ENCODE data around the gene ASB15.
"Not testable (repeated sequence)": the region's sequence is repeated elsewhere in the genome, so short reads cannot be mapped to it uniquely, and the experiment has no call there.

The ASB15 gene

DNA sequence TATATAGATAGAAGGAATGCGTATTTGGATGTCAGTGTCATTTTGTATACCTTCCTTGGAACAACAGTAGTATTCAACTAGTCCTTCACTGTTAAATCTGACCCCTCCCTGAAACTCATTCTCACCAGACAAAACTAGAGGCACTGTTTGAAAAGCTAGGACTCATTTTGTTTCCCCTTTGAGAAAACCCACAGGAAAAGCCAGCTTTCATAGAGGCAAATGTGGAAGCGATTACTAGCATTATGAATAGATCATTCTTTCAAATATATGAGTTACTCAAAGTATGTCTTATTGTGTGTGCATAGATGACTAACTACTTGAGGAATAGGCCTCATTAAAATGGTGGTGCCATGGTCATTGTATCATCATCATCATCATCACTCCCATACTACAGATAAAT lies 1.9 kb upstream of the ASB15 start:
- DNase-seq, result no peak

DNA sequence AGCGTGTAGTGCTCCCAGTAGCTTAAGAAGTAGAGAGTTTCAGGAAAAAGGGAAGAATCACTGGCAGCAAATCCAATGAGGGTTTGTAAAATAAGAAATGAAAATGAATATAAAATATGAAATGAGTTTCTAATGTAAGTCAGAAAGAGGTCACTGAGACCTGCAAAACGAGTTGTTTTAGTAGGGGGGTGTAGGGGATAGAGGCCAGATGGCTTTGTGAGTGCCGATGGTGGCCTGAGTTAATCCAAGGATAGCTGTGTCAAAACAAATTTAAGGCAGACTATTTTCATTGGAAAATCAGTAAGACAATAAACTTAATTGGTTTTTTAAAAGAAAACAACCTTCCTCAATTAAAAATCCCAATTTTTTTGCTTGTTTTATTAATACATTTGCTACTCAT lies 745 bp upstream of the ASB15 start:
- DNase-seq, result no peak

DNA sequence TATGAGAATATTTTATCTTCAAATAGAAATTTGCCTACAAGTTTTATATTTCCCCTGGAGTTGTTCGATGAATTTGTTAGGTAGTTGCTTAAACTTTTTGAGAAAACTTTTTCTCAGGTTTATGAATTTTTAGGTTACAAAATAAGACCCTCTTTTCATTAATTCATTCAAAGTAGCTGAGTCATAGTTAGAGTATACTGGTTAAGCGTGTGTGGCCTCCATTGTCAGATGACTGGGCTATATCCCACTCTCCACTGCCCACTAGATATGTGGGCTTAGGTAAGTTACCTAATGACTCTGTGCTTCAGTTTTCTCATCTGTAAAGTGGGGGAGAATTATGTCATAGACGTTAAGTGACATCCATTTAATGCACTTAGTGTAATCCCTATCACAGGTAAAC lies 1.0 kb downstream of the ASB15 start:
- no peak for DNase-seq

DNA sequence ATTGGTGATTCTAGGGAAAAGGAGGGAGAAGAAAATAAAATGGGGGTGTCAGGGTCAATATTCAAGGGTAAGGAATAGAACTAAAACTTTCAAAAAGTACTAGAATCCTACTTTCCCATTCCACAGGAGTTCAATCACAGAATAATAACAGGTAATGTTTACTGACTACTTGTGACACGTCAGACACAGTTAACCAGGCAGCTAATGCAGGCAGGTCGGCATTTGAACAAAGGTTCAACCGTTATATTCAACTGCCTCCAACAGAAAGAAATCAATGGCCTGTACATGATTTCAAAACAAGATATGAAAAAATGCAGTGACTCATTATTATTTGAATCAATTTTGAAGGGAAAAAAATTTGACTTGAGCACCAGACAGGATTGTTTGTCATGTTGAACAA lies 3.1 kb downstream of the ASB15 start:
- DNase-seq, result no peak

DNA sequence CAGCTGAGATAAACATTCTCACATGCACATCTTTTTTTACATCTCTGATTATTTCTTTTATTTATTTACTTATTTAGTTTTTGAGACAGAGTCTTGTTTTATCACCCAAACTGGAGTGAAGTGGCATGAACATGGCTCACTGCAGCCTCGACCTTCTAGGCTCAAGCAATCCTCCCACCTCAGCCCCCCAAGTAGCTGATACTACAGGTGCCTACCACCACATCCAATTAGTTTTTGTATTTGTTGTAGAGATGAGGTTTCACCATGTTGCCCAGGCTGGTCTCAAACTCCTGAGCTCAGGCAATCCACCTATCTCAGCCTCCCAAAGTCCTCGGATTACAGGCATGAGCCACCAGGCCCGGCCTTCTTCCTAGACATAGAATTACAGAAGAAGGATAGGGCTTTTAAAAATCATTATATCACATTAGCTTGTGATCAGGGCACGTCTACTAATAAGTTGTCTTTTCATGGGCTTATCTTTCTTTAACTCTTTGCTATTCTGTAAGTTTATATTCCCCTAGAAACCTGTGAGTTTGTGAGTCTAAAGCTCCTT lies 5.9 kb downstream of the ASB15 start:
- DNase-seq, result no peak

DNA sequence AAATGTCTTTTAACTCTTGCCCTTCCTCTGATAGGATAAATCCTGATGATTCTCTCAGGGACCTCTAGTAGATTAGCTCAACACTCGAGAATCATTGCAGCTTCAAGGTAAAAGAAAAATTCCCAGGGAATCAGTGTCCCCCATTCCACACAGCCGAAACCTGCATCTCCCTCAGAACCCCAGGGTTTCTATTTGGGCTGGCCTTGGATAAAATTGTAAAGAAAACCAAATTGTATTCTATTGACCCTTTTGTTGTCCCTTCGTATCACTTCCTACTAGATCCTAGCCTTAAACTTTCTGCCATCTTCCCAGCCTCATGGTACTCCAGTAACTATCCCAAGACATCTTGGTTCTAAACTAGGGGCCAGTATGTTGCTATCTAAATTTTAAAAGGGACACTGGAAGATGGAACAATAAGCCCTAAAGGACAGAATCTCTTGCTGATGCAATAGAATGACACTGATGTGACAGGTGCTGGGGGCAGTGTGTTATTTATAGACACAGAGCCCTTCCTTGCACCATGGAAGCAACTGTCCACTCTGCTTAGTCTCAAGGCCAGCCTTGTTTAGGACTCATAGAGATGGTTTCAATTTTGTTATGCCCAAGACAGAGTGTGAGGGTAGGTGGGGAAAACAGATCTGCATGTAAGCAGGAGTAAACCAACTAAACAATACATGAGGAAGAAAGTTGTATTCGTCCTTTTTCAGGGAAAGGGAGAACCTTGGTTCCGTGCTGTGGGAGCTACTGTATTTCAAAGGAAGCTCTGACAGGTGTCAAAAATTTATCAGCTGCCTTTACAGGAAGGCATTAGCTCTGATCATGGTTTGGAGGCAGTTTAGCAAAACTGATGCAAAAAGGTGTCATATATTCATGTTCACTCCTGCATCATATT lies 7.6 kb downstream of the ASB15 start:
- DNase-seq, result no peak

DNA sequence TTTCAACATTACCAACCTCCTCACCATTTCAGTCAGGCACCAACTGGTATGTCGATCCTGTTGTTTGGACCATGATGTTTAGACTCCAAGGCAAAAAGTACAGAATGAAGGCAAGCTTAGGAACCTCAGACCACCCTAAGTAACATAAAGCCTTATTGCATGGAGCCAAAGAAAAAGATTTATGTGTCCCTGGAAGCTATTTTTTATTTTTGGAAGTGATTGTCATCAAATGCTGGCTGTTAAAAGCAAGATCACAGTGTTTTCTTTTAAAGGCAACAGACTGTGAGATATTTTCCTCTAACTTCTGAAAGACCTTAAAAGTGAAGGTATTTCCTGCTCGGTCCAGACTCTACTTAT lies 8.2 kb downstream of the ASB15 start:
- DNase-seq, result no peak

DNA sequence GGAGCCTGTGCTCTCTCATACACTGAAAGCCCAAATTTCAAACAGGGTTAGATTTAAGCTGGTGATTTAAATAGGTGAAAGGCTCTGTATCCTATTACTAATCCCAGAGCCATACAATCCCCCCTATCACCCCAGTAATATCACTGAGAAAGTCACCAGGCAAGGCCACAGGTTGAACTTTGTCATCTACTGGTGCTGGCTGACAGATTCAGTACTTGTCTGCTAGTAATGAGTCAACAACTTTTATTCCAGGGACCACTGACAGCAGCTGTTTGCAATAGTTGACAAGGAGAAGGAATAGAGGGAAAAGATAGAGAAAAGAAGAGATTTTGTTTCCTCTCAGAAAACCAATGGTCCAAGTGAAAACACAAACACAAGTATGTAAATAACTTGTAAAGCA lies 10.4 kb downstream of the ASB15 start:
- DNase-seq, result no peak

DNA sequence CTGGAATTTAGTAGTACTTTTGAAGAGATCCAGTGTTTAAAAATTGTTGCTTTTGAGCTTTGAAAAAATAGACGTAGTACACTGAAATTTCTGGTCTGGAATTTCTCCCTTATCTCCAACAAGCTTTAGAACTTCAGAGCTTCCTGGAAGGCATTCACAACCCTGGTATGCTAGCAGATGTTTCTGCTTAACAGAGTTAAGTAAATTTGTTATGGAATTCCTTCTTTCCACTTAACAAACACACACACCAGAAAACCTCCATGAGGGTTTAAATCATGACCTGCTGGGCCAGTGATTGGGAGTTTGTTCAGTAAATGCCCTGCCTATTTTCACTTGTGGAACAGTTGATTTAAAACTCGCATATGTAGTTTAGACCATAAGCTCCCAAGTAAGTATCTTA lies 13.7 kb downstream of the ASB15 start:
- DNase-seq, result no peak

DNA sequence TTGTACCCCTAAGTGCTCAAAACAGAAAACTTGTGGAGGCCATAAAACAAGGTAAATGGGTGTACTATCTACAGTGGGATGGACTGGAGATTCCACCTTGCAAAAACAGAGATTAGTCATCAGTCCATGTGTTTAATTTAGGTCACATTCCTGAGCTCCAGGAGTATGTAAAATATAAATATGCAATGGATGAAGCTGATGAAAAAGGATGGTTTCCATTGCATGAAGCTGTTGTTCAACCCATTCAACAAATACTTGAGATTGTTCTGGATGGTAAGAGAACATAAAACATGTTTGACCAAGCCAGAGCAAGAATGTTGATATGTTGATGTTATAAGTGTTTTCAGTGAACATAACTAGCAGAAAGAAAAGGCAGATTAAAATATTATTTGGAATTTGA lies 14.6 kb downstream of the ASB15 start:
- no peak for DNase-seq

DNA sequence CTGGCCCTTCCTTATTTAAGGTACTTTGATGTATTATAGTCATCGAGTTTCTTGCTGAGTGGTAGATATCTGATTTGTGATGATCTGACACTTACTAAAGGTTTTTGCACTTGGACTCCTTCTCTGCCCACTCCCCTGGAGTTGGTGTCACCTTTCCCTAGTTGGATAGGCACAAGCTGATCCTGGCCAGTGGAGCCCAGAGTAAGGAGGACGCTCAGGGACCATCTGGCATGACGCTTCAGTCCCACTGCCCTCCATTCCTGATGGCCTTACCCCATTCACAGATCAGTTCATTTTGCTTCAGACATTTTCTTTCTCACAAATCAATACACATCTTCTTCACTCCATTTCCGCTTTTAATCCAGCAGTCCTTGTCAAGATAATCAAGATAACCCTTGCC lies 20.1 kb downstream of the ASB15 start:
- DNase-seq, result no peak

DNA sequence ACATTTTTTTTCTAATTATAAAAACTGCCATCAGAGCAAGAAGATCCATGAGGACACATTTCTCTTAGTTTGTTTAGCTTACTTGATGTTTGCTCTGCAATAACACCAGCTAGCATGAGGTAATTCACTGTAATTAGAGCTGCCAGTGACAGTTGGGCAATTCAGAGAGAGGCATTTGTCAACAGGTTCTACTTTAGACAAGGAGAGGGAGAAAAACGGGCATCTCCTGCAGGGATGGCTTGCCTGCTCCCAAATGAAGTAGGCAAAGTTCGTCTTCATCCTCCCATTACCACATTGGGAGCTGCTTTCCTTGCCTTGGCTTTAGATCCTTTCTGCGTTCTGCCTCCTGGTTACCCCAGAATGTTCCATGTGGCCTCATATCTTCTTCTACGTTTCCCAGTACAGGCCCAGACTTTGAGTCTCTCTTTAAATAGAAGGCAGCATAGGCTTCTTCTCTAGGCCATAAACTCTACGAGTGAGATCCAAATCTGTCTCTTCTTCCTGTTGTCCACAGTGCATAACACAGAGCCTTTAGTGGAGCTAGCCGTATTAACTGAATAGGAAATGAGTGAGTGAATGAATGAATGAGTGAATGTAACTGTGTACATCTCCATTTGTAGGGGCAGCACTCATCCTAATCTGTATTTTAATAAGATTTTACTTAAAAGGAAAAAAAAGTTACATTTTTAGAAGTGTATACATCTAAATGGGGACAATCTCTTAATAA lies 21.2 kb downstream of the ASB15 start:
- DNase-seq, result peak; percentile 88

DNA sequence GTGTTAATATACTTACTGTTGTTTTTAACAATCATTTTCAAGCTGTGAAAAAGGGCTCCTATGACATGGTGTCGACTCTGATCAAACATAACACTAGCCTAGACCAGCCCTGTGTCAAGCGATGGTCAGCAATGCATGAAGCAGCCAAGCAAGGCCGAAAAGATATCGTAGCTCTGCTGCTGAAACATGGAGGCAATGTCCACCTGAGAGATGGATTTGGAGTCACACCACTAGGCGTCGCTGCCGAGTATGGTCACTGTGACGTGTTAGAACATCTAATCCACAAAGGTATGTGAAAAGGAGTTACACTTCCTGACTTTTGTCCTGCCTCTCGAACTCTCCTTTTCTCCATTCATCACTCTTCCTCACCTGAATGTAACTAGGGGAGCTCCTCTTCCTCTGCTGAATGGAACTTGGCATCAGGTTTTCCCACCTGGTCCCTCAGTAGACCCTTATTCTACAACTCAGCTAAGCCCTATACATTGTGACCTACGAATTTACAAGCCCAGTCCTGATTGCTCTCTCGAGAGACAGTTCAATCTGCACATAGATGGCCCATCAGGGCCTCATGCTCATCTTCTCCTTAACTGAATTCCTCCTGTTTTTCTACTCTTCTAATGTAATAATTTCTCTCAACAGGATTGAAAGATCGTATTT lies 23.0 kb downstream of the ASB15 start:
- DNase-seq, result no peak

DNA sequence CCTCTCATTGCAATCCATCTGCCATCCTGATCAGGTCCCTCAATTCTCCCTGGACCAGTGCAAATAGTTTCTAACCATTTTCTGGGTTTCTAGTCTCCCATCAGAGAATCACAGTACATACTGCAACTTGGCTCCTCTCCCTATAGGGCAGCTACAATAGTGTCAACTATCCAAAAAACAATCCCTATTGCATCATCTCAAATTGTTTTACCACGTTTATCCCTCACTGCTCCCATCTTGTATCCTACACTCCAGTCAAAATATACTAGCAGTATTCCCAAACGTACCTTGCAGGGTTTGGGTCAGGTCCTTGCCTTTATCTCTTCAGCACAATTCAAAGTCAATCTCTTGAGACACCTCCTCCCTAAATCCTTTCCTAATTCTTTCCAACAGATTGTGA lies 23.6 kb downstream of the ASB15 start:
- DNase-seq, result no peak

DNA sequence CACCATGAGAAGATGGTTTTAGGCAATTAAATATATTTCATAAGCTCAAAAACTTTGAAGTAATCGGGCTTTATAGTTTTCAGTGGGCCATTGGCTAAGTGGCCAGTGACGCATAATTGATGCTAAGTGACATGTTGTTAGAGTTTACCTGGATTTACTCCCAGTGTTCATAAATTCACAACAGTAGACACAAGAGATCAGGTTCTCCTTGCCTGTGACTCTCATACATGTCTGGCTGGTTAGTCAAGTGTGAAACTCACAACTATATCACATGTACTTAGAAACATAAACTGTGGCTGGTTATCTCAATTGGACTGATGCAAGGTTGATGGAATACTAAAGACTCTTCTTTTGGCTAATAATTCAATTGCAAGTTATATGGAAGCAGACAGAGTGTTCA lies 26.2 kb downstream of the ASB15 start:
- DNase-seq, result peak; percentile 4

DNA sequence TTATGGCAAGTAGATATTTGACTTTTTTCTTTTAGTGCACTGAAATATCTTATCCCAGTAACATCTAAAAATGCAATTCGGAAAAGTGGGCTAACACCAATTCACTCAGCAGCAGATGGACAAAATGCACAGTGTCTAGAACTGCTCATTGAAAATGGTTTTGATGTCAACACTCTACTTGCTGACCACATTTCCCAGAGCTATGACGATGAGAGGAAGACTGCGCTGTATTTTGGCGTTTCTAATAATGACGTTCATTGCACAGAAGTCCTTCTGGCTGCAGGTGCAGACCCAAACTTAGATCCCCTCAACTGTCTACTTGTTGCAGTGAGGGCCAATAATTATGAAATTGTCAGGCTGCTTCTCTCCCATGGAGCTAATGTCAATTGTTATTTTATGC lies 27.2 kb downstream of the ASB15 start:
- DNase-seq, result no peak

DNA sequence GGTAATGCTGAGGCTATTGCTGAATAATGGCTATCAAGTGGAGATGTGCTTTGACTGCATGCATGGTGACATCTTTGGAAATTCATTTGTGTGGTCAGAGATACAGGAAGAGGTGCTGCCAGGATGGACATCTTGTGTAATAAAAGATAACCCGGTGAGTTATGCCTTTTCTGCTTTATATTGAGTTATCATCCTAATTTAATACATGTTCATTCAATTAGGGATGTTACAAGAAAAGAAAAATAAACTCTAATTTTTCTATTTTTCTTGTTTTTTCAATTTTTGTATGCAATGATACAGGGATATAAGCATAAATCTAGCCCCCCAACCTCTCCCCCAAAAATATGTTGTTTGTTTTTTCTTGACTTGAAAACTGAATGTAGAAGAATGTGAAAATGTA lies 27.7 kb downstream of the ASB15 start:
- no peak for DNase-seq

DNA sequence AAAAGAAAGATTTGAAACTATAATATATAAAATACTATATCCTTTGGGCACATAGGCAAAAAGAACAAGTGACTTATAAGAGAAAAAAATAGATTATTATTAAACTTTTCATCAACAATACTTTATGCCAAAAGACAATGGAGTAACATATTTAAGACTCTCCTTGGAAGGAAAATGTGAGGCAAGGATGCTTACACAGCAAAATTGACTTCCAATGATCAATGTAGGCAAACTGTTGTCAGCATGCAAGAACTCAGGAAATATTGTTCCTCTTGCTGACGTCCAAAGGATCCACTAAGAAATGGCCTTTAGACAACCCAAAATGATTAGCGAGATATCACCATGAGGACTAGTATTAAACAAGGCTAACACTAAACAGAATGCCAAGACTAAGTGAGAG lies 31.2 kb downstream of the ASB15 start:
- no peak for DNase-seq

DNA sequence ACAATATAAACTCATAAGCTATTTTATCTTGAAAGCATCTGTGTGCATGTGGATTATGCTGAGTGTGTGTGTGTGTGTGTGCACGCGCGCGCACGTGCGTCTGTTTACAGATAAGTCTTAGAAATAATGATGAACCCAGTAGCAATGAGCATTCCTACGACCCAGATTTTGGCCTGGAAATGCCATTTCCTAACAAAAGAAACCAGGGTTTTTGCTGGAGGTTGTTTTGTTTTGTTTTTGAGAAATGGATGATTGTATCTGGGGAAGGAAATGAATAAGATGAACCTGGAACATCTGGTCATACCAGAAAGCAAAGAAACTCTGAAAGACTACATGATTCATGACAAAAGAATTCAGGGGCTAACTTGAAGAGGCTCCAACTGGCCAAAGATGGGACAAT lies 31.9 kb downstream of the ASB15 start:
- no peak for DNase-seq

DNA sequence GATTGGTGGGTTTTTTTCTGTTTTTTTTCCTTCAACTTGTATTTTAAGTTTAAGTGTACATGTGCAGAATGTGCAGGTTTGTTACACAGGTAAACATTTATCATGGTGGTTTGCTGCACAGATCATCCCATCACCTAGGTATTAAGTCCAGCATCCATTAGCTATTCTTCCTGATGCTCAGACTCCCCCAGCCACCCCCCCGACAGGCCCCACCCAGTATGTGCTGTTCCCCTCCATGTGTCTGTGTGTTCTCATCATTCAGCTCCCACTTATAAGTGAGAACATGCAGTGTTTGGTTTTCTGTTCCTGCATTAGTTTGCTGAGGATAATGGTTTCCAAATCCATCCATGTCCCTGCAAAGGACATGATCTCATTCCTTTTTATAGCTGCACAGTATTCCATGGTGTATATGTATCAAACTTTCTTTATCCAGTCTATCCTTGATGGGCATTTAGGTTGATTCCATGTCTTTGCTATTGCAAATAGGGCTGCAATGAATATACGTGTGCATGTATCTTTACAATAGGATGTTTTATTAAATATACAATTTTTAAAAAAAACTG lies 32.5 kb downstream of the ASB15 start:
- DNase-seq, result not testable (repeated sequence)

DNA sequence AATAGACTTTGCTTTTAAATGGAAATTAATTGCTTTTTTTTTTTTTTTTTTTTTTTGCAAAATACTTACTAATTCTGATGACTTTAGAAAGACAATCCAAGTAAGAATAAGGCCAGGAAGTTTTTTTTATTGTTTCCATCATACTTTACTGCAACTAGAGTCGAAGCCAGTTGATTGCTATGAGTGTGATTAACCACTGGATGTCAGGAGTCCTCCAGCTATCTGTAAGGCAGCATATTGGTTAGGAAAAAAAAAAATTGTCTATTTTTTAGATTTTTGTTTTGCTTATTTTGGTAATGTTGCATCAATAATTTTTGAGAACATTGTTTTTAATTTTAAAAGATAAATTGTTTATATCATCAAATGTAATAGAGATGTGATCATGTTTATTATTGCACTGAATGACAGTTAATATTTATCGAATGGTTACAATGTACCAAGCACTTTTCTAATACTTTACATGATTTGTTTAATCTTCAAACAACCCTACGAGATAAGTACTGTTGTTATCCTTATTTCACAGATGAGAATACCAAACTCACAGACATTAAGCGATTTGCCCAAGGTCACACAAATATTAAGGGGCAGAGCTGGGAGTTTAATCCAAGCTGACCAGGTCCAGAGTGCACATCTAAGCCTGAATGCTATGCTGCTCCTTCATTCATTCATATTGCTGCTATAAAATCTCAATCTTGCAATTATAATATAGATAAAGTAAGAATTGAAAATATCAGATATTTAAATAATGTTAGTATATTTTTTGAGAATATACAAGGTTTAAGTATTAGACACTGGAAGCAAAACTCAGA lies 34.1 kb downstream of the ASB15 start:
- DNase-seq, result no peak

DNA sequence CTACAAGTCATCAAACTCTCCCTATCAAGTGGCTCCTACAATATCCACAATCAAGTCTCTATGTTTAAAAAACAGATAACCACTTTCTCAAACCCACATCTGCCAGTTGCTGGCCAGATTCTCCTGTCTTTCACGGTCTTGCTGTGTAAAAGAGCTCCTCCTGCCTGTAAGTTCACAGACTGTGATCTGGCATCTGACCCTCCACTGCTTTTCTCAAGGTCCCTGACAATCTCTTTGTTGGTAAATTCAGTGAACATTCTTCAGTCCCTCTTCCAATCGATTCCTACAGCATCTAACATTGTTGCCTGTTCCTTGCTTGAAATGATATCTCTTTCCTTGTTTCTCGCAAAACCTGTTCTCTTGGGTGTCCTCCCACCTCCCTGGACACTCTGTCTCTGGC lies 35.6 kb downstream of the ASB15 start:
- DNase-seq, result no peak

DNA sequence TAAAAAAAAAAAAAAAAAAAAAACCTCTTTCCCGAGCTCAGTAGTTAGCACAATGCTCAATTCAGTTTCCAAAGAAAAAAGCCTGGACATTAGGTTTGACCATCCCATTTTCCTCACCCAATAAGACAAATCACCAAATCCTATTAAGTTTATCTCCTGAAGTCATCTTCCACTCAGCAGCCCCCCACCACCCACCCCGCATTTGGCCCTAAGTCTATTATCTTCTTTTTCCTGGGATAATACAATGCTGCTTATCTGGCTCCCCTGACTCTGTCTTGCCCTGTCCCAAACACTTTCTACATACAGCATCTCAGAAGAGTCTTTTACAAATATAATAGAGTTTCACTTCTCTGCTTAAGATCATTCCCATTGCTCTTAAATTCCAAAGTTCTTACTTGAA lies 36.3 kb downstream of the ASB15 start:
- DNase-seq, result no peak

Data from NCI-H2029 treated with DMSO at 0.1 percent for 48 hours (cell line).